NCI-H526 treated with DMSO at 0.1 percent for 48 hours (cell line): Measurements from ENCODE around the gene UROS.

Experiments used
- DNase-seq: peaks from one replicate; lab custom pipeline; 2025; lab: John Stamatoyannopoulos, UW

The UROS gene

DNA sequence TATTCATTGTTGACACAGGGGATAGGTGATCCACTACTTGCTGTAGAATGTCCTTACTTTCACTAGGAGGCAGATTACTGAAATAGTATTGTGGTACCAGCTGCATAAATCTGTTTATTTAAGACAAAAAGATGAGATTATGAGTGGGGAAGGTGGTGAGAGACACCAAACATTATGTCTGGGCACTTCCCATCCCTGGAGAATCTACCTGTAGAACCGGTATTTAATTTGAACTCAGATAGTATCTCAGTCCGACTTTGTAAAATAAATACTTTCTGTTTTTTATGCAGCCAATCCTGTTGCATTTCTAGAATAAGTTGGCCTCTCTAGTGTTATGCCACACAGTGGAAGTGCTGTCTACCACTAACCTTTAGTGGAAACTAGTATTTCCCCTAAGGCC lies 13.7 kb upstream of the UROS start:
- no peak for DNase-seq

DNA sequence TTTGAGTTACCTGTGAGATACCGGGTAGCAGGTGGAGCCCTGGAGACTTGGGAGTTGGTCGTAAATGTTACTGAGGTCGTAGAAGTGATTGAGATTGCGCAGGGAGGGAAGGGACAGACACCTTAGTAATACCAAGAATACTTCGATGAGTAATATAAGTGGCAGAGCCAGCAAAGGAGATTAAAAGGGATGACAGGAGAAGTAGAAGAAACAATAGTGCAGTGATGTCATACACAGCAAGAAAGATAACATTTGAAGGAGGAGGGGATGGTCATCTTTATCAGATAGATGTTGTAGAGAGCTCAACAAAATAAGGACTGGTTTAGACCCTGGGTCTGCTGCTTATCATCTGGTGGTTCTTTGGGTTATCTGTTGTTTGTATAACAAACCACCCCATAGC lies 5.3 kb upstream of the UROS start:
- no peak for DNase-seq

DNA sequence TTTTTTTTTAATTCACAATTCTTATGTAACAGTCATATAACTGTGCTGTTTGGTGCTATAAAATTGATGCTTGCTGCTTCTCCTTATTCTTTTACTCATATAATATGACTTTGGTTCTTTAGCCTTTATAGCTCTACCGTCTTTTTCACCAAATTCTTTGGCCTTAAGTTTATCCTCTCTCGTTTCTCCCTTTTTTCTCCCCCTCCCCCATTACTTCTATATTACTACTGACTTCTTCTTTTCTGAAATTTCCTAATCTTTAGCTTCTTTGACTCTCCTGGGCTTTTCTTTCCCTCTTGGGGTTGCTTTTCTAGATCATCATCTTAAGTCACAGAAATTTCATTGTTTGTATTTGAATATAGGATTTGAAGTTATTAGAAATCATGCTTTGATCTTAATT lies 4.1 kb upstream of the UROS start:
- no peak for DNase-seq

DNA sequence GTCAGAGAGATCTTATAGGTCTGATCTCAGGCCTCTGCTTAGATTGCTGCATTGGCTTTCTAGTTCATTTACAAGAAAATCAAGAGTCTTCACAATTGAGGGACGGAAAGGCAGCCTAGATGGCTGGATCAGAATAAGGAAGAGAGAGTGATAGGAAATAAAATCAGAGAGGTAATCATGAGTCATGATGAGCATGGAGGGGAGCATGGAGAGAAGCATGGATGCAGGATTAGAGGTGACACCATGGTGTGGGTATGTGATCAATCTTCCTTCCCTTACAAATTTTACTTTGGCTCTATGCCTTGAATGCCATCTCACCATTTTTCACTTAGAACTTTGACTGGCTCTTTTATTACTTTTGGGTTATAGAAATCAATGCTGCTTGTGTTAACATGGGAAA lies 1.7 kb upstream of the UROS start:
- DNase-seq = no peak

DNA sequence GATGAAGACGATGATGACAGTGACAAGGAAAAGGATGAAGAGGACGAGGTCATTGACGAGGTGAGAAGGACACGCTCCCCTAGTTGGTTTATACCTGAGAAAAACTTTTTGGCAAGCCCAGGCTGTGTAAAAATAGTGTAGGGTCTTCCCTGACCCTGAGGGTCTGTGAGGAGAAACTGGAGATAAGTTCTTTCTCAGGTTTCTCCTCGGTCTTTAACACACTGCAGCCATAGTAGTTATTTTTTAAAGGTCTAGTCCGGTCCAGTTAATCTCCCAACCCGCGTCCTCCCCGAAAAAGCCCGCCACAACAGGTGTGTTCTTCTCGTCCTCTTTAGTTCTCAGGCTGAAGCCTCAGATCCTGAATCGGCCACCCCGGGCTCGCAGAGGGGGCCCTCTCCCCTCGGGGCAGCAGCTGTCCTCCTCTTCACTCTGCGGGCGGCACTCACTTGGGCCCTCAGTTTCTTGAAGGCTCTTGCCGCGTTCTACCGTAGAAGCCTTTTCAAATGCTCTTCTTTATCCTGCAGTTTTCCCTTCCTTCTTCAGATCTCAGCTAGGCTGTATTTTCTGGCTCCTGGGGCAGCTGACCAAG lies 699 bp upstream of the UROS start:
- DNase-seq = no peak

DNA sequence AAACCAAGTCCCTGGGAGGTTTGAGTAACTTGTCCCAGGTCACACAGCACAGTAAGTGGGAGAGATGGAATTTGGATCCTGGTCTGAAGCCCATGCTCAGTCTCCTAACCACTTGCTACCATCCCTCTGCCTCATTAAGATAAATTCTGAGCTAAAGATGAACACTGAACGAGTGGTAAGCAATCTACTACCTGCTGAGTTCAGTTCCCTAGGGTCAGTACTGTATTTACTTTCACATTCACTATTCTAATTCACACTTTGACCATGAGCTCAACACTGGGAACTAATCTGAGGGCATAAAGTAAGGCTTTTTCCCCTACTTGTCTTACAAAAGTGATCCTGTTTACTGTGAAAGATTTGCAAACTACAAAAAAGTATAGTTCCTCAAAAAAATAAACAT lies 2.4 kb downstream of the UROS start:
- DNase-seq = no peak

DNA sequence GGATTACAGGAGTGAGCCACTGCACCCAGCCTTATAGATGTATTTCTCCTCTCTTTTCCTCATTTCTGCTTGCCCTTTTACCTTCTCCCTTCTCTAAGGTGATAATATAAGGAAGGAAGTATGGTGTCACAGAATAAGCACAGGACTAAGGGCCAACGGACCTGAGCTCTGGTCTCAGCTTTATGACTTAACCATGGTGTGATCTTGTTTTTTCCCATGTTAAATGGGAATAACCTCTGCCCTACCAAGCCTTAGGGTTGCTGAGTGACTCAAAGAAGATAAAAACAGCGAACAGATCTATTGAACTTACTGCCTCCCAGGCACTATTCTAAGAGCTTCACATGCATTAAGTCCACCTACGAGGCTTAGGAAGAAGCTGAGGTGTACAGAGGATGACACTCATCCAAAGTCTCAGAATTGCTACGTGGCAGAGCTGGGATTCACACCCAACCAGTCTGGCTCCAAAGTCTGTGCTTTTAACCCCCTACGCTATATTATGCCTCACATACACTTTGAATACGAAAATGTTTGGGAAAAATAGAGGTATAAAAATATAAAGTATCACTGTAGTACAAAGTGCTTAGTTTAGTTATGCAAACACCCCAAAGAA lies 5.6 kb downstream of the UROS start:
- DNase-seq = no peak

DNA sequence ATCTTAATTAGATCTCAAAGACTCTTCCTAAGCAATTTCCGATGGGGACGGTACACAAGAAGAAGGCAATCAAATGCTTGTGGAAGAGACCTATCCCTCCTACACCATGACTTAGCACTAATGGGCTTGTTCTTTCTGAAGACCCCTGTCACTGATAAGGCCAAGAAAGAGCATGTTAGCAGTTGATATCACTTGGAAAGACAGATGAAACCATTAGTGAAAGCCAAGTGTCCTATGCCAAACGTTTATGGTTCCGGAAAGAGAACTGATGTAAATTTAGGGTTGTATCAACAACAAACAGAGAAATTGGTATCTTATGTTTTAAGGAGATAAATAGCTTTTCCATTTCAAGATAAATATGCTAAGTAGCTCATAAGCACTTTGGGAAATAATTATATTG lies 6.5 kb downstream of the UROS start:
- DNase-seq = no peak

DNA sequence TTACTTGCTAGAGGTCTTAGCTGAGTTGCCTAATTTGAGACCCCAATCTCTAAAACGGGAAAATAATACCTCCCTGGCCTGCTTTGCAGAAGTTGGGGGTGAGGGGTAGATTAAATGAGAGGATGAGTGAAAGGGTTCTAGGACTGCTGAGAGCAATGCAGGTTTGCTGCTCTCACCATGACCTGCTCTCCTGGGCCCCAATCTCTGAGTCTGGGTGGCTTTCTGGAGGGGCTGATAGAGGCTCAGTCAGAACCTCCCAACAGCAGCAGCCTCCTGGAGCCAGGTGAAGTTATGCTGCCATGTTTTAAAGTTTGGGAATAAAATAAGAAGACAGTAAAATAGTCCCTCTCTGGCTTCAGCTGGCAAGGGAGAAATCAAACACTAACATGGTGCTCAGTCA lies 7.3 kb downstream of the UROS start:
- no peak for DNase-seq

DNA sequence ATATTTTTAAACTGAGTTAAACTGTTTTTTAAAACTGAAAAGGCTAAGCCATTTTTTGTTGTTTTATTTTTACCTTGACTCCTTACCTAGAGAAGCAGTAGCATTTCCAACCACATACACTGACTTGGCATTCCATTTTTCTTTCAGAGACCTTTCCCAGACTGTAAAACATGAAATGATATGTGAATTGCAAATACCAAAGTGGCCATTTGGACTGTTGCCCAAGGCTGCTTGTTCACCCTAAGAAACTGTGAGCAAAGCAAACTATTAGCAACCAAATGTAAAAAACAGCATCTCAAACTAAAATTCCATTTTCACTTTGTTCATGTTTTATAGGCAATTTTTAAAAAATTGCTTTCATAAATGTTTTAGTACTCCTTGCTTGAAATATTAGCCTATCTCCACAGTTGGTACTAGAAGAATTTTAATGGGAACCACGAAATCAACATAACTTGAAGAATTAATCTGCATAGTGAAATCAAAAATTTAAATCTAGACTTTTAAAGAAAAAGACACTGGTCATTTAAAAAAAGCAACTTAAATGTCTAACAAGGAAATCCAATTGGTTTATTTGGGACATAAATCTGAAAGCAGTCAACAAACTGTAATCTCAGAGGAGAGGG lies 10.8 kb downstream of the UROS start:
- no peak for DNase-seq

DNA sequence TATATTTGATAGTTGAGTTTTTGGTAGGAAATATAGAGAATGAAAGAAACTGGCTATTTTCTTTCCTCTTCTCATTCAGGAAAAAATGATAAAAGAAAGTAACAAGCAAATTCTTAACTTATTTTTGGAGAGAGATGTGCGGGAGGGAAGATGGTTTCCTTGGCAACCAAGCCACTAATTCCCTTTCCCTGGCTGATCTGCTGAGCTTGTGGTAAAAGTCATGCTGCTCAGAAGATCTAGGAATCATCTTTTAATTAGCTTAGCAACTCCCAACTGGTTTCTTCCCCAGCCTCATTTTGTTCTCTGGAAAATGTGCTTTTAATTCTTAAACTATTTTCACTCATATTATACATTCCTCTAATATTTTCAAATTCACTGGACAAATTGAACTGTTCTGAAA lies 11.8 kb downstream of the UROS start:
- DNase-seq = no peak

DNA sequence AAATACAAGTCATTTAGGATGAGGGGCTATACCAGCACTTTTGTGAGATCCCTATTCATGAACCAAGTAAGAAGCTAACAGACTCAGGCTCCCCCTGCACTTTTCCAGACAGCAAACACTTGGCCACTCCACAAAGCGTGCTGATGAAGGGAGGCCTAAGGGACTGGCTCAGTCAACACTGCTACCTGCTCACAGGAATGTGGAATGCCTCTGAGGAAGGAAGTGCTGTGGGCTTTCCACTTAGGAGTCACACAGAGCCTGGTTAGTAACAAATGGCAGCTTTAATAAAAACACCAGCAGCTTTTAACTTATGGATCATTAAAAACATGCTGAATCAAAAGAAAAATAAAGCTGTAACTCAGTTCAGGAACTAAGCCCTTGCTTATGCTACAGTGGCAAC lies 15.0 kb downstream of the UROS start:
- no peak for DNase-seq

DNA sequence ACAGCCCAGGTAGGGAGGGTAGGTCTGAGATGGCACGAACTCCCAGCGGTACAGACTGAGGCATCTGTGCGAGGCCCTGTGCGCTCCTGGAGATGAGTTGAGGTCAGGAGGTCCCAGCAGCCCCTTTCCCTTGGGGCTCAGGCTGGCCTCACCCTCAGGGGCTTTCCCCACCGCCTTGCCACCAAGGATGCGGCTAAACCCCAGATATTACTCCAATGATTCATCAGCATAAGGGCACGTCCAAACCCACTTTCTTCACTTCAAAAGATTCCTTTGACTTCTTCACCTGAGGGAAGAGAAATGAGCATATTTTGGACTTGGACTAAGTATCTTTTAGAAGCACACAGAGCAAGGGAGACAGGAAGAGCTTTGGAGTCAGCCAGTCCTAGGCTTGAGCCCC lies 20.3 kb downstream of the UROS start:
- no peak for DNase-seq

DNA sequence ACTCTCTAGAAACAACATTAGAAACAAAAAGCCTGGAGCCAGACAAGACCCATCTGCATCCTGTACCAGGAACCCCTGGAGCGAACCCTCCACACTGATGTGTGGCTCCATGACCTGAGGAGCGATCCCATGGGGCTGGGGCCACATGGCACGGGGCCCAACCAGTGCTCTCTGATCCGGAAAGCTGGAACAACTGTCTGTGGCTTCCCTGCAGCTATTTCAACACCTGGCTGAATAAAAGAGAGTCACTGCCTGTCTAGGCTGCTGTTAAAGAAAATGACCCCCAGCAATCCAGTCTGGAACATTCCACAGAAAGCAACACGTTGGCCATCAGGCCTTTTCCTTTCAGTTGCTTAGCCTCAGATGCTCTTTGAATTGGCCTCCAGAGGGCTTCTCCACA lies 20.9 kb downstream of the UROS start:
- no peak for DNase-seq

DNA sequence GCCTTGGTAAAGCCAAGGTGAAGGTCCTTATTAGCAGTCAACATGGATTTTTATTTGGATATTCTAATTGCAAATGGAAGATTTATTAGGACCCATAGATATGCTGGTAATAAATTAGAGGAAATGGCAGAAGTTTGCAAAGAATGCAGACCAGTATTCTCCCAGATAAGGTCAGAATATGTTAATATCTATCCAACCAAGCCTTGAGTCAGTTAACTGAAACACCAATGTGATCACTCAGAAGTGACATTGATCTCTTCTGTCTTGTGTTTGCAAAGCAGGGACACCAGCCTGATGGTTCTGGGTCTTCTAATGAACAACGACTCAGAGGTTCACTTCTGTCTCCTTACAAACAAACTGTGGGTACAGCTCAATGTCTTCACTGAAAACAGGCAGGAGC lies 21.5 kb downstream of the UROS start:
- DNase-seq = no peak

DNA sequence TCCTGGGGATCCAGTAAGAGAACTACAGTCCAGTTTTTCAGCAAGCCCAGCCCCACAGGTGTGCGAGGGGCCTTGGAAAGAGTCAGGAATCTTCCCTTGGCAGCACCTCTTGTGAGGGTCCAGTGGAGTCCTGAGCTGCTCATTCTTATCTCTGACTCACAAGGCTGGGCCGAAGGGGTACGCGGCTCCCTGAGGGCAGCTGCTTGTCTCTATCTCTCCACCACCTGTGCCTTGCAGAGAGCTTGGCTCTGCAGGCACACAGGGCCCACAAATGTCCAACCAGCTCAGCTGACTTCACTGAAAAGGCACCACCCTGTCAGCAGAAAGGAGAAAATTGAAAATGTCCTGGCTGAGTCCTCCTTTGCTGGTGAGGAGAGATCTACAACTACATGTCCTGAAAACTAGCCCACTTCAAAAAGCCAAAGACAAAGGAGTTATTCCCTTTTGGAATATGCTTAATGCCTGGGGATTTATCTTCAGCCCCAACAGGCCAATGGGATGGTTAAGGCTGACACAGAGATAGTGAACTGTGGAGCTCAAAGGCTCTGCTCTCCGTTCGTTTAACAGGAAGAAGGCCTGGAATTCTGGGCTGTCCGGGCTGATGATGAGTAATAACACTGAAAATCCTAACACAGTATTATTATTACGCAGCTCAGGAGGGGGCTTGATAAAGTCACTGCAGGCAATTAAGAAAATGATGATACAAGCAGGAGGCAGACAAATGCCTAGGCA lies 23.4 kb downstream of the UROS start:
- no peak for DNase-seq

DNA sequence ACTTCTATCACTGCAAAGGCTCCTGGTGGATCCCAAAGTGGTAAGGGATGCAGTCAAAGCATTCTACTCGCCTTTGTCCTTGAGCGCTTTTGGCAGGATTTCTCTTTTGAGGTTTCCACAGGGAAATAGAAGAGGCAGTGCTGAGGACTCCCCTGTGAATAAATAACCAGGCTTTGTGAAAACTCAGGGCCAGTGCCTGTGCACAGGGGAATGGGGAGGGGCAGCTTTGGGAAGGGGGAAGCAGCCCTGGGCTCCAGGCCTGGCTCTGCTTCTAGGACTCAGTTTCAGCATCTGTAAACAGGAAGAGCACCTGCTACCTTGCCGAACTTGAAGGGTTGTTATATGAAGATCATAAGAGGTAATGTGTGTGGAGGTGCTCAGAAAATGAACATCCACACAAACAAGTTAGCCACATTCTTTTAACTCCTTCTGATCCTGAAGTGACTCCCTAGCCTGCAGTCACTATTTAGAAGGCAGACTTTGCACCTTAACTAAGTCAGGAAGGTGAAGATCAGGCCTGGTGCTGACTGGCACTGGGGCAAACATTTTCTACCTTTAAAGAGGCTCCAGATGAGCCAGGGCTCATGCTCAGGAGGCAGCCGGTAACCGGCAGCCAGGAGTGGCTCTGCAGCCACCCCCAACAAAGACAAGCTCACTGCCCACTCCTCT lies 24.9 kb downstream of the UROS start:
- no peak for DNase-seq

DNA sequence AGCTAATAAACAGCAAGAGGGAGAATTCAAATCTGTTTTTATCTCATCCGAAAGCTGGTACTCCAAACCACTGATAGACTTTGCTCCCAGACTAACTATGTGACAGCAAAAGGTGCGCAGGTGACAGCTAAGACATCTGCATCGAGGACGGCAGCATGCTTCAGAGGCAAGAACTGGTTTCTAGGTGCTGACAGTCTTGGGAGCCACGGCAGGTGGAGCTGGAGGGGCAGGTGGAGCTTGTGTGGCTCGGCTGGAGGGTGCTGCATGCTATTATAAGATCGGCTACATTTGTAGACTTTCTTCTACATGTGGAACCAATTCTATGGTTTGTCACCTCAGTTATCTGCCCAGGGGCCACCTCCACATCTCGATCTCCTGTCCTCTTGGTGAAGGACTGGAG lies 25.6 kb downstream of the UROS start:
- DNase-seq = no peak

DNA sequence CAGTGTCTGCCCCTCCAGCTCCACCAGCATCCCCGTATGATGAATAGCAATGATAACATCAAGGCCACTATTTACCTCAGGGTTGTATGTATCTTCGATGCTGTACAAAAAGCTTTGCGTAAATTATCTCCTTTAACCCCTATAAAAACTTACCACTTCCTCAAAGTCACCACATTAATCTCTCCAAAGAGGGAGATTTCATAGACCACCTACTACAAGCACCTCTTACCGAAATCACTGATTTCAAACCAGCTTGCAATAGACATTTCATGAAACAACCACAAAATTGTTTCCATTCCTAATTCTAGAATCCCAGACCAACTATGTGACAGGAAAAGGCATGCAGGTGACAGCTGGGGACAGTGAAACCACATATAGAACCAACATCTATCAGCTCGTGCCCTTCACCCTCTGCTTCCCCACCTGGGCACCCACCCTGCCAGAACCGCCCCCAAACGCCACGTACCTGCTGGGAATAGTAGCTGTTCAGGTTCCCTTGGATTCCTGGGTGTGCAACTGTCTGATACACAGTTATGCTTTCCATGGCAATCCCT lies 27.3 kb downstream of the UROS start:
- DNase-seq = no peak

DNA sequence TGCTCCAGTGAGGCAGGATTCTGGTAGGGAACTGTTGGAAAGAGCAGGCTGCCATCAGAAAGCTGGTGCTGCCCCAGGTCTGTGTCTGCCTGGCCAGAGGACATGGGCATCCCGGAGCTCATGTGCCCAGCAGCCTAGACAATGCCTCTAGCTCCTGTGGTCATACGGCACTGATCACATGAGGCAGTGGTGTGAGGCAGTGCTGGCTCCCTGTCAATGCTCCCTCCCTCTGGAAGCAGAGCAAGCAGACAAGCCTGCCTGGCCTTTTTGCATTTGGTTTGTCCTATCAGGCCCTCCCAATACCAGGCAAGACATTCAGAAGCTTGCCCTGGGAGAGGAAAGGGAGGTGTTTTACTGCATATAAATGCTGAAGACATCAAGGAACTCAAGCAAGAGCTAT lies 27.9 kb downstream of the UROS start:
- DNase-seq = no peak

DNA sequence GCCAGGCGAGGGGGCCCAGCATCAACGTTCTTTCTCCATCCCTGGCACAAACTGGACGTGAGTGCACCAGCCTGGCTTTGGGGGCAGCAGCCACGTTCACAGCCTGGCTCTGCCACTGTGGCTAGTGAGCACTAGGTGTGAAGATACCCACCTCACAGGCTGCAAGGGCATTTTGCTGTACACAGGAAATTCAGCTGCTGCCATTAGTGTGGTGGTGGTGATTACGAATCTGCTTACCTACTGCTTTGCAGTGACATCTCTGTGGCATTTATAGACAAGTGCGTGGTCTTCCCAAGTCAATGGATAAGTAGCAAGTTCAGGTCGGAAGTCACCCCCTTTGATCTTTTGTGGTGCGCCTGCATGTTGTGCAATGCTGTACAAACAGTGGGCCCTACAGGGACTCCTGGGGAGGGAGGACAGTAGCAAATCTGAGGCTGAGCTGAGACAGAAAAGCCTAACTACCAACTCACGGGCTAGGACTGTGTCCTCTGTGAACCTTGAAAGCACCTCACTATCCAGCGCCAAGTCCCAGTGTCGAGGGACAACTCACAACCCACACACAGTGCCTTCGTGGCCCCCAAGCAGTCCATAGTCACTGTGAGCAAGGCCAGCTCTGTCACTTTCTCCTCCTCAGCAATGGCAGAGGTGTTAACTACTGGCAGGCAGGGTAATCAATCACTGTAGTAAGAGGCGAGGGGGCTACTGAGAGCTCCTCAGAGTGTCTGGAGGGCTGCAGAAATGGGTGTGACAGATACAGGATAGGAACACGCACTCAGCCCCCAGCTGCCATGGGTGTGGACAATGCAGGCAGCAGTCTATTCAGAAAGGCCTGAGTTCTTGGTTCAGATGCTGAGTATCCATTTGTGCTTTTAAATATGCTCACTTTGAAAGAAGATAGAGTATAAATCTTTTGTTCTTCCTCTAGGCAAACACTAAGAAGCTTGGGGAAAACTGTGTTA lies 30.4 kb downstream of the UROS start:
- DNase-seq = no peak
